NCI-H1417 treated with DMSO at 0.1 percent for 48 hours (cell line): Measurements from ENCODE around the gene MREG.
"Not testable (repeated sequence)": the region's sequence is repeated elsewhere in the genome, so short reads cannot be mapped to it uniquely, and the experiment has no call there.

Experiments used
- DNase-seq: peaks from one replicate; lab custom pipeline; 2025; lab: John Stamatoyannopoulos, UW

Gene MREG

GRCh38 chr2:215958257-215958656, 55.1 kb downstream of the MREG start:
- DNase-seq, result no peak

GRCh38 chr2:215957354-215958122, 55.8 kb downstream of the MREG start:
- not testable (repeated sequence) for DNase-seq

- no peak for DNase-seq
Measured at GRCh38 chr2:215952860-215953637, 60.3 kb downstream of the MREG start.

- DNase-seq, result no peak
Measured at GRCh38 chr2:215951558-215951957, 61.8 kb downstream of the MREG start.

- no peak for DNase-seq
Measured at GRCh38 chr2:215949991-215950404, 63.4 kb downstream of the MREG start.

- DNase-seq, result no peak
Measured at GRCh38 chr2:215948051-215948450, 65.3 kb downstream of the MREG start.

GRCh38 chr2:215946586-215946985, 66.8 kb downstream of the MREG start:
- DNase-seq, result no peak

- DNase-seq, result no peak
Measured at GRCh38 chr2:215942194-215942593, 71.2 kb downstream of the MREG start.

- no peak for DNase-seq
Measured at GRCh38 chr2:215941726-215942125, 71.6 kb downstream of the MREG start.

- DNase-seq, result no peak
Measured at GRCh38 chr2:215940645-215941184, 72.6 kb downstream of the MREG start.

- no peak for DNase-seq
Measured at GRCh38 chr2:215937190-215937589, 76.2 kb downstream of the MREG start.

- DNase-seq, result no peak
Measured at GRCh38 chr2:215933151-215933550, 80.2 kb downstream of the MREG start.

GRCh38 chr2:215931256-215931903, 82.0 kb downstream of the MREG start:
- DNase-seq, result no peak

GRCh38 chr2:215930505-215931253, 82.7 kb downstream of the MREG start:
- DNase-seq, result no peak

GRCh38 chr2:215929602-215930335, 83.6 kb downstream of the MREG start:
- DNase-seq, result no peak

- no peak for DNase-seq
Measured at GRCh38 chr2:215928086-215928485, 85.3 kb downstream of the MREG start.

GRCh38 chr2:215926992-215927391, 86.4 kb downstream of the MREG start:
- DNase-seq, result not testable (repeated sequence)

GRCh38 chr2:215921895-215922294, 91.5 kb downstream of the MREG start:
- no peak for DNase-seq

GRCh38 chr2:215920244-215921100, 92.9 kb downstream of the MREG start:
- DNase-seq, result peak; percentile 23

GRCh38 chr2:215919624-215920243, 93.6 kb downstream of the MREG start:
- no peak for DNase-seq
